ENCODE results near the gene CATSPERD.
"Not testable (repeated sequence)": the region's sequence is repeated elsewhere in the genome, so short reads cannot be mapped to it uniquely, and the experiment has no call there.

CATSPERD gene

GRCh38 chr19:5778402-5778801, 58.0 kb downstream of the CATSPERD start:
- peak in 1 of 10 donors; percentile 38 for DNase-seq
- intact Hi-C loops (cut with DNase I): loop anchor here (10.0 kb wide), 1 partner anchor 246 kb away; no protein-coding TSS in a partner anchor

DNA sequence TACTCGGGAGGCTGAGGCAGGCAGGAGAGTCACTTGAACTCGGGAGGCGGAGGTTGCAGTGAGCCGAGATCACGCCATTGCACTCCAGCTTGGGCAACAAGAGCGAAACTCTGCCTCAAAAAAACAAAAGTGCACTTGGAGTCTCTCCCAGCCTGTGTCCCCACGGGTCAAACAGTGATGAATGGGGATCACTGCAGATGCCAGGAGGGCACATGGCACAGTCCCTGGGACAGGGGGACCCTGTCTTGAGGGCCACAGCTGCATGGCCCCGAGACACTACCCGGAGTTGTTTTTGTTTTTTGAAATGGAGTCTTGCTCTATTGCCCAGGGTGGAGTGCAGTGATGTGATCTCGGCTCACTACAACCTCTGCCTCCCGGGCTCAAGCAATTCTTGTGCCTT, 60.5 kb downstream of the CATSPERD start:
- DNase-seq; intact Hi-C loops (cut with DNase I): not testable (repeated sequence)

DNA sequence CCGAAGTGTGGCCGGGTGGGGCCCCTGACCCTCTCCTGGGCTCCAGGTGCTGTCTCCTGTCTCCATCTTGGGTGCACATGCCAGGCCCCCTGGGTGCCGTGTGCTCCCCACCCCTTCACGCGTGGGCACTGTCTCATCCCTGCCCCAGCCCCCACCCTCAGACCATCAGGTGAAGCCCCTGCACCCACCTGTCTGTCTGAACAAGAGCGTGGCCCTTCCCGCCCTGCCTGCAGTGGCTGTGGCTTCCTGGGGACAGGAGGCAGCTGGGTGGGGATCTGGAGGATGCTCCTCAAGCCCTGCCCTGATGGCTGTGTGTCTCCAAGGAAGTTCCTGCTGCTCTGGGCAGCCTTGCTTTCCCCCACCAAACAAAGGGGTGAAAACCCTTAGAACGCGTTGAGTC, 61.9 kb downstream of the CATSPERD start:
- intact Hi-C loops (cut with DNase I): no loop called here
- DNase-seq: no peak

GRCh38 chr19:5782945-5783919, 62.8 kb downstream of the CATSPERD start:
- intact Hi-C loops (cut with DNase I): no loop called here
- DNase-seq: no peak

DNA sequence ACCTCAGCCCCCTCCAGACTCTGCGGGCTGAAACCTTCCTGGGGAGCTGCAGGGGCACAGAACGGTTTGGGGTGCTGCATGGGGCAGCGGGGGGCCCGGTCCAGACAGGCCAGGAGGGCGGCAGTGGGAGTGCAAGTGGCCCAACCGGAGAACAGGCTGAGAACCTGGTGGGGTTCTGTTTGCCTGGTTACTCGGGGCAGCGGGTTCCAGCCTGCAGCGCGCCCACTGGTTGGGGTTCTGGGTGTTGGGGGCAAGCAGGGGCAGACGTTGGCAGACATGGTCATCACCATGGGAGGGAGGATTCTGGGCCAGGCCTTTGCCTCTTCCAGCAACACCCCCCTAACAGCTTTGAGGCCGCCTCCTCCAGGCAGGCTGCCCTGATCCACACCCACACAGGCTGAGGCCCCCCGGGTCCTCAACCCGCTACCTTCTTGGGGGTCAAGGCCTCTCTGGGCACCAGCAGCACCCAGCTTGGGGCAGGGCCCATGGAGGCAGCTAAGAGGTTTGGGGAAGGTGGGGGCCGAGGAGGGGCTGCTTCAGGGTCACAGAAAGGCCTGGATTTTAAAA, 64.2 kb downstream of the CATSPERD start, which contains the start of gene PRR22:
PRR22 (minus strand) TSS at position 166 of the 567 bp plus-strand sequence; CDS start at position 80, 86 bp downstream.
- intact Hi-C loops (cut with DNase I): no loop called here
- no peak for DNase-seq

- intact Hi-C loops (cut with DNase I): no loop called here
- DNase-seq: no peak
Measured at GRCh38 chr19:5785423-5785822, 65.0 kb downstream of the CATSPERD start.

DNA sequence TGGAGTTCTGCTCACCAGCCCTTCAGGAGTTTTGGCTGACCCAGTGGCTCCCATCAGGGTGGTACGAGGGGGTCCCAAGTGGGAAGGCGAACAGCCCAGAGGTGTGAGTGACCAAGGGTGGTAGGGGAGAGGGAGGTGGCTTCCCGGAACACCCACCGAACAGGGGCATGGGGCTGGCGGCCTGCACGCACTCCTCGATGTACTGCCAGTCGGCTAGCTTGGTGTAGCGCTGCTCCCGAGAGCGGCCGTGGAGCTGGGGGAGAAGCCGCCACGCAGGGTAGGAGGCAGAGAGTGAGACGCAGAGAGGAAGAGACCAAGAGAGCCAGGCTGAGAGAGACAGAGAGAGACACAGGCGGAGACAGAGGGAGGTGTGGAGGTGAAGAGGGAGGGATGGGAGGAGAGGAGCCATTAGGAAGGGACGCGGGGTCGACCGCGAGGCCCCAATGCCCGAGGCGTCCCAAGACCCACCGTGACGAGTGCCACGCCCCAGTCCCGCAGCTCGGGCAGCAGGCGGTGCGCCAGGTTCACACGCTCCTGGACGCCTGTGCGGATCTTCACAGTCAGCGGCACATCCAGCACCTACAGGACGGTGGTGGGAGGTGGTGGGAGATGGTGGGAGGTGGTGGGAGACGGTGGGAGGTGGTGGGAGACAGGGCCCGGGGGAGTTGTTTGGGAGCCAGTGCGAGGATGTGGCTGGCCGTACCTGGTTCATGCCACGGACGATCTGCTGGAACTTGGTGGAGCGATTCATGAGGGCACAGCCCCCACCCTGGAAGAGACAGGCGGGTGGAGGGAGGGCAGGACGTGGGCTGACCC, 66.4 kb downstream of the CATSPERD start:
- intact Hi-C loops (cut with DNase I): no loop called here
- no peak for DNase-seq

- intact Hi-C loops (cut with DNase I): no loop called here
- DNase-seq: no peak
Measured at GRCh38 chr19:5787409-5788182, 67.2 kb downstream of the CATSPERD start.

DNA sequence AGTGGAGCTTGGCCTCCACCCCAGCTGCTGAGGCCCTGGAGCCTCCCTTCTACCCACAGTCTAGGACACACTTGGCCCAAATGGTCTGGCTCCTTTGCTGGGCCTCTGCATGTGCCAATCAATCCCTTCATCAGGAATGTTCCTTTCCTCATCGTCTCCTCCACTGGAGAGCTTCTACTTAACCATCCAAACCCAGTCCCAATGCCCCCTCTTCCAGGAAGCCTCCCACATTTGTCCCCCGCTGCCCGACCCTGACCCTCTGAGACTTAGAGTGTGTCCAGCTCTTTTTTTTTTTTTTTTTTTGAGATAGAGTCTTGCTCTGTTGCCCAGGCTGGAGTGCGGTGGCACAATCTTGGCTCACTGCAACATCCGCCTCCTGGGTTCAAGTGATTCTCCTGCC, 68.0 kb downstream of the CATSPERD start:
- no peak for DNase-seq
- intact Hi-C loops (cut with DNase I): no loop called here

DNA sequence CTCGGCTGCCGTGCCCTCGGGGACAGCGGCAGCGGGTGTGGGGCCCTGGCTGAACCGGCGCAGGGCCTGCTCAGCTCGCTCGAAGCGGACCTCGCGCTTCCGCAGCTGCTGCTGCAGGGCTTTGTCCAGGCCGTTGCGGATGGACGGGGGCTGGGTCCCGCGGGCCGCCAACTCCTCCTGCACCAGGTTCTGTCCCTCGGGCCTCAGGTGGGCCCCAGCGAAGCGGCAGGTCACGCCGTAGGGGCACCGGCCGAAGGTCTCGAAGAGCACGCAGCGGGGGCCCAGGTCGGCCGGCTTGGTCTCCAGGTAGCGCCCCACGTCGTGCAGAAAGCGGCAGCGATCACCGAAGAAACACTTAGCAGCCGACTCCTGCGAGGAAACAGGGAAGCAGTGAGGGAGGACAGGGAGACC, 68.9 kb downstream of the CATSPERD start:
- intact Hi-C loops (cut with DNase I): no loop called here
- no peak for DNase-seq

DNA sequence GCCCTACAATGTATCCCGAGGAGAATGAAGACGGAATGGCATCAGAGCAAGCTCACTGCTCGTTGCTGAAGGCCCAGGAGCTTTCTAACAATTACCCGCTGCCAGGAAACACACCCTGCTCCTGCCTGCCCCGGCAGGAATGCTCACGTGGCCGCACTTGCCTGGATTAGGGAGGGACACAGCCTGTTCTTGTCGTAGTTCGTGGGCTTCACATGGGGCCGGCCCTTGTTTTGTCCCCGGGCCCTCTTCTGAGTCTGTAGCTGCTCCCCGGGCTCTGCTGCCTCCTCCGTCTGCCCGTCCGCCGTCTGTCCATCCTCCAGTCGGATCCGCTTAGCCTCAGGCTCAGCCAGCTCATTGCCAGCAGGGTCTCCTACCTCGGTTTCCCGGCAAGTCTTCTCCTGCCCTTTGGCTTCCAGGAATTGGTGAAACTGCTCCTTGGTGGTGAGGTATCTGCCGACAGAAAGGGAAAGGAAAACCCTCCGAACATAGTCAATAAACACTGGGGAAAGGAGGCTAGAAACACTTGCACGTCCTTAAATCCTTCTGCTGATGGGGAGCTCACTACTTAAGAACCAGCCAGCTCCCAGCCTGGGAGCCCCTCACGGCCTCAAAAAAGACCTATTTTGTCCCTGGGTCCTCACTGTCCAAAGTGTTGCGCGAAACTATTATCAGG, 69.6 kb downstream of the CATSPERD start:
- intact Hi-C loops (cut with DNase I): loop anchor here (2.0 to 5.0 kb wide), 3 partner anchors 68 to 112 kb away; partner anchors contain the start of genes CATSPERD, HSD11B1L, LONP1 and MICOS13
- DNase-seq: no peak

DNA sequence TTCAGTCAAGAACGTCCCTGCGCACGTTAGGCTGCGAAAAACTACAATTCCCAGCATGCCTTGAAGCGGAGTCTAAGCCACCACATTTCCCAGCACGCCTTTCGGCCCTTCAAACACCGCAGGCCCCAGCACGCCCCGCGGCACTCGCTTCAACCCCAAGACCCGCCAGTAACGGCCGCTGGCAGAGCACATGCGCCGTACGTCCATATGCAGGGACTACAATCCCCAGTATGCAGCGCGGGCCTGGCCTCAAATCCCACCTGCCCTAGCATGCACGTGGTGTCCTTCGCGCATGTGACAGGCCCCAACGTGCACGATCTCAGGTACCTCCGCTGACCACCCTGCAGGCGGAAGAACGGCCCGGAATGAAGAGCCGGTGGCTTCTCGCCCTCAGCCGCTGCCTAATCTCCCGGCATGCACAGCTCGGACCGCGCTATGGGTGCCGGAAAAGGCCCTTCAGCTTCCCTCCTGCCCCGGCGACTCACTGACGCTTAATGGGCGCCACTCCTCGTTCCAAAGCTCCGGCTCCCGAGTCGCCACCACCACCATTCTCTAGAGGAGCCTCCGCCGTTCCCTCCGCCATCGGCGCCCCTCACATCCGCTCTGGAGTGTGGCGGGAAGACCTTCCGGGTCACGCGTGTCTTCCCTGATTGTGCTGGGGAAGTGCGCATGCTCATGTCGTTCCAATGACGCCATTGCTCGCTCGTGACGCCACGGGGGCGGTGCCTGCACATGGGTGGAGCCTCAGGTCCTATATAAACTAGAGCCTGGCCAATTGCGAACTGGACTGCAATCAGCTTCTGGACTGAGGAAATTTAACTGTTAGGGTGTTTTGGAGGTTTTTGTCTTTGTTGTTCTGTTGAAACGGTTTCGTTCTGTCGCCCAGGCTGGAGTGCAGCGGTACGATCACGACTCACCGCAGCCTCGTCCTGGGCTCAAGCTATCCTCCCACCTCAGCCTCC, 70.4 kb downstream of the CATSPERD start, which contains the start of gene DUS3L:
DUS3L (minus strand) TSS at position 605 of the 962 bp plus-strand sequence; CDS start at position 583, 22 bp downstream.
- DNase-seq: peak; percentile 93 to 99 (median 96)
- intact Hi-C loops (cut with DNase I): loop anchor here (2.0 to 5.0 kb wide), 3 partner anchors 69 to 111 kb away; partner anchors contain the start of genes CATSPERD, HSD11B1L, LONP1 and MICOS13

- no peak for DNase-seq
- intact Hi-C loops (cut with DNase I): loop anchor here (5.0 kb wide), 2 partner anchors 70 to 110 kb away; partner anchors contain the start of genes CATSPERD, LONP1, NDUFA11 and VMAC
Measured at GRCh38 chr19:5792224-5792623, 71.8 kb downstream of the CATSPERD start.

GRCh38 chr19:5793188-5793587, 72.8 kb downstream of the CATSPERD start:
- intact Hi-C loops (cut with DNase I): loop anchor here (5.0 kb wide), 2 partner anchors 71 to 109 kb away; partner anchors contain the start of genes CATSPERD, LONP1, NDUFA11 and VMAC
- DNase-seq: no peak

GRCh38 chr19:5795382-5795919, 75.0 kb downstream of the CATSPERD start:
- DNase-seq: no peak
- intact Hi-C loops (cut with DNase I): no loop called here

GRCh38 chr19:5798244-5798643, 77.8 kb downstream of the CATSPERD start:
- intact Hi-C loops (cut with DNase I): no loop called here
- DNase-seq: no peak
